Right lobe of liver (tissue), 6 donors: ENCODE results near the gene TDRD12. TPM values are rescaled to one million over a fixed set of nuclear protein-coding genes. Genes with fewer than 3 reads are reported as not detected.

Experiments
- ATAC-seq, 4 donors: fragments of 200-7000 bp; cut with Tn5 transposase; one replicate each; pipeline ENCODE4 v1.9.1; 2020; ENCODE audit warnings: mild to moderate bottlenecking in 4 of 4, moderate library complexity in 4 of 4
- DNase-seq, 3 donors: peaks; one replicate each; pipeline ENCODE4 v3.0.0-alpha.2; 2020
- H3K27ac ChIP-seq, 3 donors: fragments of 200-600 bp; one replicate each; pipeline ENCODE4 v1.8.0; 2022
- H3K27me3 ChIP-seq, 2 donors: fragments of 200-600 bp; one replicate each; pipeline ENCODE4 v1.8.0; 2022
- H3K36me3 ChIP-seq, 4 donors: fragments of 200-600 bp; sonication (generic) in 1 of 4; one replicate each; pipeline versions ENCODE4 v1.5.1 to v1.8.0; 2017 to 2022; ENCODE audit warnings: control low read depth in 1 of 4
- H3K4me1 ChIP-seq, 4 donors: fragments of 200-600 bp; sonication (generic) in 1 of 4; one replicate each; pipeline versions ENCODE4 v1.5.1 to v1.8.0; 2017 to 2022; ENCODE audit warnings: control low read depth in 1 of 4
- H3K4me3 ChIP-seq, 3 donors: fragments of 200-600 bp; one replicate each; pipeline ENCODE4 v1.8.0; 2022
- H3K9me3 ChIP-seq, 4 donors: fragments of 200-600 bp; sonication (generic) in 1 of 4; one replicate each; pipeline versions ENCODE4 v1.5.1 to v1.8.0; 2017 to 2022; ENCODE audit warnings: control low read depth in 1 of 4
- CTCF ChIP-seq, 4 donors: fragments of 200-600 bp in 3 of 4; fragments of 450-650 bp in 1 of 4; IDR thresholded peaks; one replicate each; pipeline versions ENCODE4 v1.5.1 to v1.8.0; 2016 to 2022; ENCODE audit warnings: antibody characterized with exemption in 4 of 4, mild to moderate bottlenecking in 2 of 4
- POLR2A ChIP-seq: fragments of 450-650 bp; IDR thresholded peaks from one replicate; pipeline ENCODE4 v1.6.1; 2017; ENCODE audit warnings: antibody characterized with exemption, mild to moderate bottlenecking
- WGBS: methylation state at CpG from one replicate; pipeline ENCODE4 v1.1.6; 2018; ENCODE audit warnings: low coverage, low lambda C conversion rate; ENCODE audit not compliant: insufficient coverage; ENCODE audit errors: missing lambda C conversion rate; 5-methylcytosine and 5-hydroxymethylcytosine counted together
- intact Hi-C, 2 donors: fragments of 100-400 bp; cut with DNase I; formaldehyde crosslinking; loops; one replicate each; pipeline versions ENCODE4 v1.11.2 to v1.14.1; 2022
- total RNA-seq, 6 experiments: library from RNA; depleted of rRNA in 2 of 6; stranded (reverse); fragments of >200 nt in 2 of 6; fragmentation: NEBNext Ultra II Directional in 3 of 6; extraction: Animal tissue kit (Norgen Biotek cat#: 25700) in 3 of 6; gene quantifications; one replicate each; pipeline versions ENCODE4 v1.1.0 to v1.2.4, GENCODE V29; 2016 to 2023
- donor health status: DM: no; HTN: yes; CAD: no.
- donor health status: DM: no; HTN: no; CAD: no.
- donor health status: DM: no; HTN: no; CAD: no.
- donor health status: DM: no; HTN: yes; CAD: no.
- donor health status: DM: no; HTN: yes; CAD: no.

The TDRD12 gene
- total RNA-seq, 6 experiments from 2014 or later: 0.17 TPM; not detected in 5

GRCh38 chr19:32676895-32677359, 42.6 kb upstream of the TDRD12 start:
- ATAC-seq (no peak), DNase-seq (no peak)
- H3K27me3 ChIP-seq: peaks cover 0 to 16% of the 10 kb centered on the region in 2 donors
- H3K36me3 ChIP-seq: no peaks in the 10 kb centered on the region
- H3K27ac ChIP-seq: no peak overlapping the region
- WGBS: 21% methylated on average over 18 of the region's 33 CpGs
- intact Hi-C loops: no loop called here
- TF ChIP-seq CTCF (IDR thresholded peaks at IDR 0.05): no peak
- TF ChIP-seq POLR2A: no peak
- no peak overlapping the region for H3K4me3 ChIP-seq
- peaks cover 0 to 4% (median 0%) of the 10 kb centered on the region in 4 donors for H3K4me1 ChIP-seq
- H3K9me3 ChIP-seq: no peaks in the 10 kb centered on the region

GRCh38 chr19:32677657-32678056, 41.9 kb upstream of the TDRD12 start:
- peak in 1 of 3 donors; percentile 26 for DNase-seq

GRCh38 chr19:32680986-32681385, 38.6 kb upstream of the TDRD12 start:
- 53% methylated on average over 2 of the region's 2 CpGs for WGBS

More at GRCh38 chr19:32677657-32678056, 41.9 kb upstream of the TDRD12 start:
- WGBS: 32% methylated on average over 7 of the region's 9 CpGs
- no peak for ATAC-seq
- intact Hi-C loops: no loop called here
- Histone ChIP-seq H3K9me3 (no peaks in the 10 kb centered on the region), H3K27me3 (peaks cover 0 to 16% of the 10 kb centered on the region in 2 donors), H3K4me1 (peaks cover 0 to 4% (median 0%) of the 10 kb centered on the region in 4 donors), H3K4me3 (no peak overlapping the region), H3K27ac (no peak overlapping the region), H3K36me3 (no peaks in the 10 kb centered on the region)
- no peak for TF ChIP-seq POLR2A
- no peak for TF ChIP-seq CTCF (IDR thresholded peaks at IDR 0.05)

GRCh38 chr19:32682317-32682716, 37.2 kb upstream of the TDRD12 start:
- no peaks in the 10 kb centered on the region for H3K36me3 ChIP-seq
- no peak overlapping the region for H3K4me3 ChIP-seq
- DNase-seq (no peak), ATAC-seq (no peak)
- 73% methylated on average over 3 of the region's 4 CpGs for WGBS
- H3K27ac ChIP-seq: no peak overlapping the region
- no peaks in the 10 kb centered on the region for H3K27me3 ChIP-seq
- H3K9me3 ChIP-seq: no peaks in the 10 kb centered on the region
- H3K4me1 ChIP-seq: no peaks in the 10 kb centered on the region
- intact Hi-C loops: no loop called here
- no peak for TF ChIP-seq POLR2A
- TF ChIP-seq CTCF (IDR thresholded peaks at IDR 0.05): no peak

More at GRCh38 chr19:32680986-32681385, 38.6 kb upstream of the TDRD12 start:
- no peaks in the 10 kb centered on the region for H3K36me3 ChIP-seq
- peaks cover 0 to 11% of the 10 kb centered on the region in 2 donors for H3K27me3 ChIP-seq
- ATAC-seq: no peak
- no peak overlapping the region for H3K4me3 ChIP-seq
- DNase-seq: no peak
- no peaks in the 10 kb centered on the region for H3K9me3 ChIP-seq
- intact Hi-C loops: no loop called here
- TF ChIP-seq POLR2A (no peak), CTCF (IDR thresholded peaks at IDR 0.05) (no peak)
- H3K27ac ChIP-seq: no peak overlapping the region
- no peaks in the 10 kb centered on the region for H3K4me1 ChIP-seq
